ENCODE data around the gene RB1.

GRCh38 chr13:48264058-48264457 is 39.5 kb upstream of the RB1 start:
- TF ChIP-seq CTCF (IDR thresholded peaks at IDR 0.05) (no peak), POLR2A (IDR thresholded peaks at IDR 0.05) (no peak)
